GM19463 (cell line): Measurements from ENCODE around the gene METTL16.
"Not testable (repeated sequence)": the region's sequence is repeated elsewhere in the genome, so short reads cannot be mapped to it uniquely, and the experiment has no call there.

Source experiments
- ATAC-seq: cut with Tn5 transposase; IDR thresholded peaks from one replicate; pipeline ENCODE4 v1.9.1; 2021; ENCODE audit warnings: mild to moderate bottlenecking, moderate library complexity; ENCODE audit not compliant: unreplicated experiment

Gene METTL16

GRCh38 chr17:2453325-2453724 is 58.4 kb downstream of the METTL16 start:
- ATAC-seq: no peak

DNA sequence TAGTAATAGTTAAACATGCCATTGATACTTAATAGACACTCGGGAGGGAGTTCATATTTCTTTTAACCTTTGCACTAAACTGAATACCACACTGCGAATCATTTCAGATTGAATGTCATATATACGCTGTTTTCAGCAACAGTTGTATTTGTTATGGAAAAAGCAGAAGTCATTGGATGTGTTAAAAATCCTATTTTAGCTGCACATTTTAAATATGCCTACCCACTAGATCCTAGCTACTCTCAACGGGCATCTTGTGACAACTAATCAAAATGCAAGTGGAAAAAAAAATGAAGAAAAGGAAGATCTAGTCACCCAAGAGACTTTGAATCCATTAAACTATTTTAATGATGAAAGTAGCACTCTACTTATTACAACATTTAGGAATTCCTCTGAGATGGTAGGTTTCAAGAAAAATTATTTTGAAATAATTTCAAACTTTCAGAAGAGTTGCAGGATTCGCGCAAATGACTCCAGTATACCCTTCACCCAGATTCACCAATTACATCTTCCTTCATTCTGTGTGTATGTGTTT is 59.4 kb downstream of the METTL16 start:
- no peak for ATAC-seq

- ATAC-seq: no peak
Measured at GRCh38 chr17:2450016-2450650, 61.6 kb downstream of the METTL16 start.

DNA sequence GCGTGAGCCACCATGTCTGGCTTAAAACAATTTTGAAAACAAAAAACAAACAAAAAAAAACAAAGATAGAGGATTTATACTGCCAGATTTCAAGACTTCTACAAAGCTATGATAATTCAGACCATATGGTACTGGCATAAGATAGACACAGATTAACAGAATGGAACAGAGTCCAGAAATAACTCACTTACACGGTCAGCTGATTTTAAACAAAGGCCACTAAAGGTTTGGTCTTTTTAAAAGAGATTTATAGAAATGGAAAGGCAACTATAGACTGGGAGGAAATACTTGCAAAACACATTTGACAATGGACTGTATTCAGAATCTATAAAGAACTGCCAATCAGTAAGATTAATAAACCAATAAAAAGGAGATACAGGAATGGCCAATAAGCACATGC is 62.2 kb downstream of the METTL16 start:
- no peak for ATAC-seq

DNA sequence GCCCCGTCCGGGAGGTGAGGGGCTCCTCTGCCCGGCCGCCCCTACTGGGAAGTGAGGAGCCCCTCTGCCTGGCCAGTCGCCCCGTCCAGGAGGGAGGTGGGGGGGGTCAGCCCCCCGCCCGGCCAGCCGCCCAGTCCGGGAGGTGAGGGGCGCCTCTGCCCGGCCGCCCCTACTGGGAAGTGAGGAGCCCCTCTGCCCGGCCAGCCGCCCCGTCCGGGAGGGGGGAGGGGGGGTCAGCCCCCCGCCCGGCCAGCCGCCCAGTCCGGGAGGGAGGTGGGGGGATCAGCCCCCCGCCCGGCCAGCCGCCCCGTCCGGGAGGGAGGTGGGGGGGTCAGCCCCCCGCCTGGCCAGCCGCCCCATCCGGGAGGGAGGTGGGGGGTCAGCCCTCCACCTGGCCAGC is 64.2 kb downstream of the METTL16 start:
- ATAC-seq: not testable (repeated sequence)

- no peak for ATAC-seq
Measured at GRCh38 chr17:2445638-2446037, 66.0 kb downstream of the METTL16 start.

DNA sequence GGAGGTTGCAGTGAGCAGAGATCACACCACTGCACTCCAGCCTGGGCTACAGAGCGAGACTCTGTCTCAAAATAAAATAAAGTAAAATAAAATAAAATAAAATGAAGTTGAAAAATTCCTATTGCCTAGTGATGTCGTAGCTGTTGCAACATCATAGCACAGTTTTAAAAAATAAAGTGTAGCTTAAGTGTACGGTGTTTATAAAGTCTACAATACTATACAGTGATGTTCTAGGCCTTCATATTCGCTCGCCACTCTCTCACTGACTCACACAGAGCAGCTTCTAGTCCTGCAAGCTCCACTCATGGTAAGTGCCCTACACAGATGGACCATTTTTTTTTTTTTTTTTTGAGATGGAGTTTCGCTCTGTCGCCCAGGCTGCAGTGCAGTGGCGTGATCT is 67.3 kb downstream of the METTL16 start:
- no peak for ATAC-seq

GRCh38 chr17:2442166-2442565 is 69.5 kb downstream of the METTL16 start:
- ATAC-seq: no peak

GRCh38 chr17:2440930-2441329 is 70.8 kb downstream of the METTL16 start:
- ATAC-seq: no peak

GRCh38 chr17:2439997-2440396 is 71.7 kb downstream of the METTL16 start:
- ATAC-seq: not testable (repeated sequence)

- ATAC-seq: no peak
Measured at GRCh38 chr17:2438823-2439222, 72.9 kb downstream of the METTL16 start.

GRCh38 chr17:2436316-2436905 is 75.3 kb downstream of the METTL16 start:
- no peak for ATAC-seq

GRCh38 chr17:2435862-2436261 is 75.8 kb downstream of the METTL16 start:
- ATAC-seq: no peak

GRCh38 chr17:2435181-2435741 is 76.4 kb downstream of the METTL16 start:
- no peak for ATAC-seq

DNA sequence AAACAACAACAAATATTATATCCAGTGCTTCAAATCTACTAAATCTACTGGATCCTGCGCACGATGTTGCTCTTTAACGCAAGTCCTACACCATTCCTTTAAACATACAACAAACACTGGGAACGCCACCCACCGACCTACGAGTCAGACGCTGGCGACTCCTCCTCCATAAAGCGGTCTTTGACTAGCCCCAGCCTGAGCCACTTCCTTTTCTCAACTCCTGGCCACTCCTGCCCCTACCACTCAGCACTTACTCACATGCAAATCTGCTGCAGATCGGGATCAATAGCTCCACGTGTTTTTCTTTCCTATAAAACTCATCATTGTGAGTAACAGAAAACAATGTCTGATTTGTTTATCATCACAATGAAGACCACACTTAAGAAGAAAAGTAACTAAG is 78.0 kb downstream of the METTL16 start:
- no peak for ATAC-seq

DNA sequence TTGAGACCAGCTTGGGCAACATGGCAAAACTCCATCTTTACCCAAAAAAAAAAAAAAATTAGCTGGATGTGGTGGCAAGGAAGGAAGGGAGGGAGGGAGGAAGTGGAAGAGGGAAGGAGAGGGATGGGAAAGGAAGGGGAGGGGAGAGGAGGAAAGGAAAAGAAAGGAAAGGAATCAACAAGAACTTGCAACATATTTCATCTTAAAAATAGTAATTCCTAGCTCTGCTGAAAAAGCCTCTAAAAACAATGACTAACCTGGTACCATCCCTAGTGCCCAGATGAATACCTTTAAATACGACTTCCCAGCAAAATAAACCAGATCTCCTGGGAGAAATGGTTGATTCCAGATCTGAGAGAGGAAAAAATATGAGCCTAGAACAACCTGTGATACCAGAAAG is 83.8 kb downstream of the METTL16 start:
- ATAC-seq: no peak

GRCh38 chr17:2427215-2427614 is 84.5 kb downstream of the METTL16 start:
- ATAC-seq: no peak

DNA sequence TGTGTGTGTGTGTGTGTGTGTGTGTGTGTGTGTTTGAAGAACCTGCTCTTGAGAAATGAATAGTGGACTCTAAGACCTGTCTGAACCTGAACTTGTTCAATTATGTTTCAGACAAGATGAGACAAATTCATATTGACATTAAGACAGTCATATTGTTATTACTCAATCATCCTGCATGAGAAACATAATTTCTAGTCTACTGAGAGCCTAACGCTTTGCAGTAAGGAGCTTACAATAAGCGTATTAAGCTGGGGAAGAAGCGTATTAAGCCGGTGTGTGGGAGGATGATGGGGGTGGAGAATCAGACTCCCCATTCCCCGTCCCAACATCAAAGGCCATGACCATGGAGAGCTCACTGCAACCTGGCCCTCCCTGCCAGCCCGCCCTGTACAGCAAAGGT is 88.4 kb downstream of the METTL16 start:
- no peak for ATAC-seq

DNA sequence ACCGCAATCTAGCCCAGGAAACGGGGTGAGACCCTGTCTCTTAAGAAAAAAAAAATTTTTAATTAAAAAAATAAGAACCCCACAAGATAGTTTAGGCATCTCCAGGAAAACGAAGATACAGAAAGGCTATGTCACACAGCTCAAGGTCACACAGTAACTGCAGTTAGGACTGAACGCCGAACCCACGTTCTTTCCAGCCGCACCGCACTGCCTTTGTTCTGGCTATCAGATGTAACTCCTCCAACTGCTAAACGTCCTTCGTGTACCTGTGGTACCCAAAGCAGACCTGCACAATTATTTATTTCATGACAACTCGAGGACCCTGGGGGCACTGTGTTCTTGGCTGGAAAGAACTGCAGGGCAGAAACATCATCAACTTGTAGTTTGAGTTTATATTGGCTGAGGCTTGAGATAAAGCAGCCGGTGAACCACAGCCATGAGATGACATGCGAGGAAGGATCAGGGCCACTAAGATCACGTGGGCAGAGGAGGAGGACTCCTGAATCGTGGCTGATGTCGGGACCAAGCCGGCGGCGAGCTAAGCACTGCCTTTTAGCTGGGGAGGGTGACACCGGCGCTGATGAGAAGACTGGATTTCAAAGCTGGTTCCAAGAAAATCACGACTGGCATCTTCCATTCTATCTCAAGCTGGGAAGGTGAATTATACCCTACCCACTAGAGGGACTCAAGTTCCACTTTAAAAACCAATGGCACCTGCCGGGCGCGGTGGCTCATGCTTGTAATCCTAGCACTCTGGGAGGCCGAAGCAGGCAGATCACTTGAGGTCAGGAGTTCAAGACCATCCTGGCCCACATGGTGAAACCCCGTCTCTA is 90.2 kb downstream of the METTL16 start:
- no peak for ATAC-seq

- ATAC-seq: no peak
Measured at GRCh38 chr17:2420176-2420575, 91.5 kb downstream of the METTL16 start.

DNA sequence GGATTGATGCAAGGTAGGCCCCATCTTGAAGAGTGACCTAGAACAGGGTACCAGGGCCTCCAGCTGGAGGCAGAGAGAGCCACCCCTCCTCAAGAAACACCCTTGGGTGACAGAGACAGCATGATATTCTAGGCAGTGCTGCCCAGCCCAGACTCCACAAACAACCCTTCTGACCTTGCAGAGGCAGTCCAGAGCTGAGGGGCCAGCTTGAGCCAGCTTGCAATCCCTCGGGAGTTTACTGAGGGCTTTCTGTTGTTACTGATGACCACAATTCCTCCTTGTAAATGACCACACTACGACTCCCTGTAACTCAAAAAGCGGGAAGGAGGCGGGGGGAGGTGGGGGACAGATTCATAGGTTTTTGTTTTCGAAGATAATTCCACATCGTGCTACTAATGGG is 92.2 kb downstream of the METTL16 start:
- ATAC-seq: no peak

GRCh38 chr17:2418572-2418971 is 93.1 kb downstream of the METTL16 start:
- ATAC-seq: no peak
